Fibroblast of skin of abdomen (primary cell): ENCODE measurements around the gene GBP7.
"Not testable (repeated sequence)": the region's sequence is repeated elsewhere in the genome, so short reads cannot be mapped to it uniquely, and the experiment has no call there.

ENCODE experiments used
- DNase-seq: peaks from one replicate; pipeline ENCODE4 v3.0.0-alpha.2; 2013

GBP7 gene

DNA sequence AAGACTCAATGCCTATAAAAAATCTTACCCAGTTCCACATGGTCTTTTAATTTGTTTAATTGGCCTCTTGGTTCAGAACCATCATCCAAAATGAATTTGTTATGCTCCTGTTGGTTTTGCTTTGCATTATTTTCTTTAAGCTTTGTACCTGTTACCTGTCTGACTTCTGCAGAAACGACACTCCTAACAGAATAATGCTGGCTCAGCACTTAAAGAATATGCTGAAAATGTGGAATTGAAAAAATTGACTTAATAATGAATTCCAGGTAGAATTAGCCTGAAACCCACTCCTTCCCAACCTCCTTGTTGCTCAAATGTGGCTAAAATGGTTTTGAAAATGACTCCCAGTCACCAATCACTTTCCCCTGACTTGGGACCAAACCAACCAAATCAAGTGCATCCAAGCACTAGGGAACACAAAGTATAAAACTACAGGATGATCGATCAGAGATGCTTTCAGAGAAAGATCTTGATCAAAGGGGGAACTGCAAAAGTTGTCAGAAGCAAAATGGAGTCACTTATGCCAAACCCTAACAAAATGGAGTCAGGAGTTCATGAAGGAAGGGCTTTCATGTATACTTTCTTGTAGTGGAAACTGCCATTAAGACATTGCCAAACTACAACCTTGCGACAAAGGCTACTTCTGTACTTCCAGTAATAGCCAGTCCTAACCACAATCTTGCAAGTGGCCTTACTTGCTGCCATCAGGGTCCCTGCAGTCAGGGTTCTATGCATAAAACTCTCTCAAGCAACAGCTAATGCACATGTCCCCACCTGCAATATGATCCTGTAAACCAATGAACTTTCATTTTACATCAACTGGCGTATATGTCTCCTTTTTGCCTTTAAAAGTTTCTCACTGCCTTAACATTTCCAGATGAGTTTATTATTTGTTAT lies 5.4 kb downstream of the GBP7 start:
- no peak for DNase-seq

DNA sequence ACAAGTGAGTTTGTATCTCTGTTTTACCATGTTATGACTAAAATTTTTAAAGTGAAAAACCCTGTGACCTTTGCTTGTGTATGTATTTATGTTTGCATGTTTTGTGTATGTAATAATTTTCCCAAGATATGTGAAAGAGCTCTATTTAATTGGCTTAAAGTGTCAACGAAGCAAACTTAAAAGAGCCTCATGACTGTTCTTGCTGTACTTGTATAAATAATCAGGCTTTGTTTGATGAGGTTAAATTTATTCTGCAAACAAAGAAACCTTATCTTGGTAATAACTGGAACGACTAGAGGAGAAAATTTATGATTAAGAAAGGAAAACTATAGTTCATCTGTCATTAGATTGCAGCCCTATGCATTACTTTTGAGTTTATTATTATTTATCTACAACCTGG lies 6.6 kb downstream of the GBP7 start:
- no peak for DNase-seq

DNA sequence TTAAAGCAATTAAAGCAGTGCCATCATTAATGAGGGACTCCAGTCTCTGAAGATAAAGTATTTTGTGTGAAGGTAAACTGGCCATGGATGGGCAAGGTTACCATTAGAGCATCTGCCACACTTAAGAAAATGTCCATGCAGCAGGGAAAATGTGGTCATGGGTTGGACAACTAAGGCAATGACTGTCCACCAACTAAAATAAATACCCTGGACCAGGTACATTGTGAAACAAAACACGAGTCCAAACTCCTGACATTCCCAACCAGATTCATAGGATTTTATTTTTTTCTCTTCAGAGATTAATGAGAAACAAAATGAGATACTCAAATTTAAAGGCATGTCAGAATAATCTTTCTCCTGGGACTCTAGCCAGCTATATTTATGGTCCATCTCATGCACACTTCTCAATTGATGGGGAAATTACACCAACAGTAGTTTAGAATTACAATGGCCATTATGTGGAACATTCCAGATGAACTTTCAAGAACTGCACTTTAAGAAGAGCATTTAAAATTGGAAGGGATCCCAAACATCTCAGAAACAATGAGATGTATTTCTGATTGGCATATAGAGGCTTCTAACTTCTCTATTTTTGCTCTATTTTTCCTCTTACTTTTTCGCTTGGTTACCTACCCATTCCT lies 8.1 kb downstream of the GBP7 start:
- DNase-seq = no peak

DNA sequence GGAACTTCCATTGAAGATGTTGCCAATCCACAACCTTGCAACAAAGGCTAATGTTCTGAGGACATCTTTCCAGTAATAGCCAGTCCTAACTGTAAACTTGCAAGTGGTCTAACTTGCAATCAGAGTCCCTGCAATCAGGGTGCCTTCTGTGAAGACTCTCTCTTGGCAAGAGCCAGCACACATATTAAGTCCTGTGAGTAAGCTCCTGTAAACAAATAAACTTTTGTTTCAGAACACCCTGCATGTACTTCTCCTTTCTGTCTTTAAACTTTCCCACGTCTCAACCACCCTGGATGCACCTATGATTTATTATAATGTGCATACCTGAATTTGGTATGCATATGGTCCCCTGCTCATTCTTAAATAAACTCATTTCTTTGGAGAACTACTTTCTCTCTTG lies 9.1 kb downstream of the GBP7 start:
- DNase-seq = no peak

DNA sequence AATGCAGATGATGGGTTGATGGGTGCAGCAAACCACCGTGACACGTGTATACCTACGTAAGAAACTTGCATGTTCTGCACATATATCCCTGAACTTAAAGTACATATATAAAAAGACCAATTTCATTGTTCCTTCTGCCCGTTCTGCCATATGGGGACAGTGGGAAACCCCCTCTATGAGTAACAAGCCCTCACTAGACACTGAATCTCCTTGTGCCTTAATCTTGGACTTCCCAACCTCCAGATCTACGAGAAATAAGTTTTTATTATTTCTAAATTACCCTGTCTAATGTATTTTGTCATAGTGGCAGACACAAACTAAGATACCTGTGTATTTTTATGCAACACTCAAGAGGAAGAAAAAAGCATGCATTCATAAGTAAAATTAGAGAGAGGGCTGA lies 10.0 kb downstream of the GBP7 start:
- DNase-seq = no peak

DNA sequence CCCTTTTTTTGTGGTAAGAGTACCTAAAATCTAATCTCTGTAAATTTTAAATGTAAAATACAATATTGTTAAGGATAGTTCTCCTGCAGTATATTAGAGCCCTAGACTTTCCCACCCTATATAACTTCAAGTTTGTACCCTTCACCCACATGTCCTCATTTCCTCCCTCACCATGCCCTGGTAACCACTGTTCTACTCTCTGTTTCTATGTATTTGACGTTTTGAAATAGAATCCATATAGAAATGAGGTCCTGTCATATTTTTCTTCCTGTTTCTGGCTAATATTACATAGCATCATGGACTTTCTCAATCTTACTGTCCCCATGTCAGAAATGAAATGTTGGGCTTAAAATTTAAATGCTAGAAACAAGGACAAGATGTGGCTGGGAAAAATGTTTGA lies 24.8 kb downstream of the GBP7 start:
- DNase-seq = no peak

DNA sequence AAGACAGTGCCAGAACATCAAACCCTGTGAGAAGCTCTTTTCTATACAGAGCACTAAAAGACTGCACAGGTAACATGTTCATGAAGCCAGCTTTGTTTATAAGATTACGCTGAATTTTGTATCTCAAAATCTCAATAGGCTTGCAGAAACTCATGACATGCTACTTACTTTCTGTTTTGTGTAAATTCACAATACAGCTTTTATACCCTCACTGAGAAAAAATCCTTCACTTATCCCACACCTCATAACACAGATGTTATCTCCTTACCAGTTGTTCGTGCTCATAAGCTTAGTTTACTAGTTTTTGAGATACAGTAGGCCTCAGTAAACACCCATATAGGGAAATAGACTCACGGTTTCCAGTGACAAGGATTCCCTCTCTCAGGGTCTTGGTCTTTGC lies 25.8 kb downstream of the GBP7 start:
- DNase-seq = no peak

DNA sequence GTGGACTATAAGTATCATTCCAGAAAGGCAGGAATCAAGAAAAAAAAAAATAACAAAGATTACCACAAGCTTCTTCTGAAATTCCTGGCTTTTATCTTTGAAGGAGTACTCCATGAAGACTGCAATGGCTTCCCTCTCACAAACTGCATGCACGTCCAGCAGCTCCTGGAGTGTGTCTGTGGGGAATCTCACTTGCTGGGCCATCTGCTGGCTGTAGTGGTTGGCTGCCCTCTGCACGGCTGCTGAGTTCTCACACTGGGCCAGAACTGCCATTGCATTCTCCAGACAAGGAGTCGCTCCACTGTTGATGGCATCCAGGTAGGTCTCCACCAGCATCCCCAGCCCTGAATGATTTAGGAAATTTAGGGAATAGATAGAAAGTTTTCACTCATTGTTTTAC lies 26.6 kb downstream of the GBP7 start:
- peak; percentile 26 for DNase-seq

DNA sequence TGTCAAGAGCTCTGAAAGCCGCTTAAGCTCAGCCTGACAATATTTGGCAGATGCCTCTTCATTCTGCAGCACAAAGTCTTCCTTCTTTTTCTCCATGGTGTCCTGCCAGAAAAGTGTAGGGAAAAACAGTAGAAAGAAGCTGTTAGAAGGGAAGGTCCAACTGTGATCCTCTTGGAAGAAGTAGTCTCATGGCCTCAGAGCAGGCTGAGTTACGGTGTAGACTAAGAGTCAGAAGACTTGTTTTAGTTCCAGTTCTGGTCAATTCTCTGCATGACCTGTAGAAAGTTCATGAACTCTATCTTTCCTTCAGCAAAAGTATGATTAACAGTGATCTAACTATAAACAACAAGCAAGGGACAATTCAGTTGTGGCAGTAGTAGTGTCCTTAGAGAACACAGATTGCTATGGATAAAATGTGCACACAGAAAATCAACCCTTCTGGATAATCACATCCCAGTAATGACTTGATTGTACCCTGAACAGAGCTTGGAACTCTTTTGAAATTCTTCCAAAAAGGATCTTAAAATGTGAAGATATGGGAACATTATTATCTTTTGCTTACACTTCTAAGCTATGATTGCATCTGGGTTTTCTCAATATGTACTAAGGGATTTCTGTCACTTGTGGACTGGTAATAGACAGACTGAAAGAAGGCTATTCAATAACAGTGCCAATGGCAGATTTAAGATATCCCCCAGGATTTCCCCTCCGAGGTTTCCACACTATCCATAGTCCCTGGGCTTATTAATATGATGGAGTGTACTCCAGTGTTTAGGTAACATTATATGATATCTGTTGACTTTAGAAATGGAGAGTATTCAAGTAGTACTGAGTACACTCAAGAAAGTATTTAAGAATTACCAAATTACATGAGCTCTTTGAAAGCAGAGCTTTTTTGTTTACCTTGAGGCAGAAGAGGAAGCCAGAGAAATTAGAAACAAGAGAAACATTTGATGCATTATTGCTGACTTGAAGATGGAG lies 27.8 kb downstream of the GBP7 start:
- DNase-seq = no peak

DNA sequence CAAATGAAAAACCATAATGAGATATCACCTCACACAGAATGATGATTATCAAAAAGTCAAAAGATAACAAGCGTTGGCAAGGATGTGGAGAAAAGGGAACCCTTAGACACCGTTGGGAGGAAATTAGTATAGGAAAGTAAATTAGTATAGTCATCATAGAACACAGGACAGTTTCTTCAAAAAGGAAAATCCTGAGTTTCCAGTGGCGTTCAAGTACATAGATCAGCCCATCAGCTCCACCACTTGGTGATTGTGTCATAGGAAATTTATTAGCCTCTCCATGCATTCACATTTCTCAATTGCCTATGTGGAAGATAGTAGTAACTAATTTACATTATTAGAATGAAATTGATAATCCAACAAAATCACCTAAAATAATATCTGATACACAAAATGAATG lies 29.1 kb downstream of the GBP7 start:
- no peak for DNase-seq

DNA sequence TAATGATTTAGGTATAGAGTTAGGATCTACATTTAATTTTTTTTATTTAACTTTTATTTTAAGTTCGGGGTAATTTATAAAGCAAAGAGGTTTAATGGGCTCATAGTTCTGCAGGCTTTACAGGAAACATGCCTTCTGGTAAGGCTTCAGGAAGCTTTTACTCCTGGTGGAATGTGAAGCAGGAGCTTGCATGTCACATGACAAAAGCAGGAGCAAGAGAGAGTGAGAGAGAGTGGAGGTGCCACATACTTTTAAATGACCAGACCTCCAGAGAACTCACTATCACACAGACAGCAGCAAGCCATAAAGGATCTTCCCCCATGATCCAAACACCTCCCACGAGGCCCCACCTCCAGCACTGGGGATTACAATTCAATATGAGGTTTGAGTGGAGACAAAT lies 32.3 kb downstream of the GBP7 start:
- DNase-seq = no peak

DNA sequence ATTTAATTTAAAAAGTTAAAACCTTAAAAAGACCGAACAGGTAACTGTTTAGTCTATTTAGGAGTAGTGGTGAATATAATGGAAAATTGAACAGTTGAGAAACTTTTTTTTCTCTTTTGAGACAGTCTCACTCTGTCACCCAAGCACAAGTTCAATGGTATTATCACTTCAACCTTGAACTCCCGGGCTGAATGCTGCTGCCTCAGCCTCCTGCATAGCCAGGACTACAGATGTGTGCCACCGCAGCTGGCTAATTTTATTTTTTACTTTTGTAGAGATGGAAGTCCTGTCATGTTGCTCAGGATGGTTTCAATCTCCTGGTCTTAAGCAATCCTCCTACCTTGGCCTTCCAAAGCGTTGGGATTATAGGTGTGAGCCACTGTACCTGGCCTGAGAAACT lies 33.6 kb downstream of the GBP7 start:
- no peak for DNase-seq

DNA sequence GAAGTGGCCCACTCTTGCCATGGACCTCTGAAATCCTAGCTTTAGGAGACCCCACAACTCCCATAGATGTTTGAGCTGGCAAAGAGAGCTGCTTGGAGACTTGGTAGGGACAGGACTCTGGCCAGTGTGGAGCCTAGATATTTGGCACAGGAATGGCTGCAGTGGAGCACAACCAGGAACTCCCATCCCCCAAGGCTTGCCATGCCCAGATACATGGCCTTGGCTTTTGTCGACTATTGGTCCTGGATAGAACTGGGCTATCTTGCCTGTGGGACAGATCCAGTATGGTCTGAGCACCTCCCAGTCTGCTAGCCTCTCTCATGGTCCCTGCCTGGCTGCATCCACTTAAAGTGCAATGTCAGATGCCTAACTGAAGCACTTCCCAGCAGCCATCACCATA lies 42.1 kb downstream of the GBP7 start:
- no peak for DNase-seq

DNA sequence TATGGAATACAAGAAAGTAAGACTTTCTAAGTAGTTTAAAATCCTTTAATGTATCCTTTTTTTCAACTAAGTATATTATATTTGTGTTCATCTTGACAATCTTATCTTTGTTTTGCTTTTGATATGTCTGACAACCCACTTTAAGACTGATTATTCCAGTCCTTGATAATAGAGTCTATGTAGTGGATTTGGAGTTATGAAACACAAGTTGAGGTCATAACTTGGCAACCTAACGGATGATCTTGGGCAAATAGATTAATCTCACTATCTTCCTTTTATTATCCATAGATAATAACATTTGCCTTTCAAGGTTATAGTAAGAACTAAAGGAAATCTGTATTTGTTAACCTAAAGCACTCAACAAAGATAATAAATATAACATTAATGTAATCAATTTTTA lies 45.1 kb downstream of the GBP7 start:
- DNase-seq = no peak

DNA sequence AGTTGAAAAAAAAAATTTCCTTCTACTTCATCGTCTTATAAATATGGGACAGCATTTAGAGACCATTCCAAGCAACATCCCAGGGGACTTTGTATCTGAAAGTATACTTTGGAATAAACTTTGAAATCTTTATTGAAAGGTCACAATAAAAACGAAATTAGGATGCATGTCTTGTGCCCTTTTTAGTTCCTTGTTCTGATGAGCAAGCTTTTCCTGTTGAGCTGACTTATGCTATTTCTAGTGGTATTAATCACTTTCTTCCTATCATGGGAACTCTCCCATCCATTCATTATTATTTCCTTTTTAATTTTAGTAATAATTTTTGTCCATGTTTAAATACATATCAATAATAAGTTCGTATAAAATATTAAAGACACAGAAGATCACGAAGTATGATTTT lies 45.9 kb downstream of the GBP7 start:
- no peak for DNase-seq

DNA sequence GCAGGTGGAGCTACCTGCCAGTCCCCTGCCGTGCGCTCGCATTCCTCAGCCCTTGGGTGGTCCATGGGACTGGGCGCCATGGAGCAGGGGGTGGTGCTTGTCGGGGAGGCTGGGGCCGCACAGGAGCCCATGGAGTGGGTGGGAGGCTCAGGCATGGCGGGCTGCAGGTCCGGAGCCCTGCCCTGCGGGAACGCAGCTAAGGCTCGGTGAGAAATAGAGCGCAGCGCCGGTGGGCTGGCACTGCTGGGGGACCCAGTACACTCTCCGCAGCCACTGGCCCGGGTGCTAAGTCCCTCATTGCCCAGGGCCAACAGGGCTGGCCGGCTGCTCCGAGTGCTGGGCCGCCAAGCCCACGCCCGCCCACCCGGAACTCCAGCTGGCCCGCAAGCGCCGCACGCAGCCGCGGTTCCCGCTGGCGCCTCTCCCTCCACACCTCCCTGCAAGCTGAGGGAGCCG lies 47.8 kb downstream of the GBP7 start:
- DNase-seq = not testable (repeated sequence)

DNA sequence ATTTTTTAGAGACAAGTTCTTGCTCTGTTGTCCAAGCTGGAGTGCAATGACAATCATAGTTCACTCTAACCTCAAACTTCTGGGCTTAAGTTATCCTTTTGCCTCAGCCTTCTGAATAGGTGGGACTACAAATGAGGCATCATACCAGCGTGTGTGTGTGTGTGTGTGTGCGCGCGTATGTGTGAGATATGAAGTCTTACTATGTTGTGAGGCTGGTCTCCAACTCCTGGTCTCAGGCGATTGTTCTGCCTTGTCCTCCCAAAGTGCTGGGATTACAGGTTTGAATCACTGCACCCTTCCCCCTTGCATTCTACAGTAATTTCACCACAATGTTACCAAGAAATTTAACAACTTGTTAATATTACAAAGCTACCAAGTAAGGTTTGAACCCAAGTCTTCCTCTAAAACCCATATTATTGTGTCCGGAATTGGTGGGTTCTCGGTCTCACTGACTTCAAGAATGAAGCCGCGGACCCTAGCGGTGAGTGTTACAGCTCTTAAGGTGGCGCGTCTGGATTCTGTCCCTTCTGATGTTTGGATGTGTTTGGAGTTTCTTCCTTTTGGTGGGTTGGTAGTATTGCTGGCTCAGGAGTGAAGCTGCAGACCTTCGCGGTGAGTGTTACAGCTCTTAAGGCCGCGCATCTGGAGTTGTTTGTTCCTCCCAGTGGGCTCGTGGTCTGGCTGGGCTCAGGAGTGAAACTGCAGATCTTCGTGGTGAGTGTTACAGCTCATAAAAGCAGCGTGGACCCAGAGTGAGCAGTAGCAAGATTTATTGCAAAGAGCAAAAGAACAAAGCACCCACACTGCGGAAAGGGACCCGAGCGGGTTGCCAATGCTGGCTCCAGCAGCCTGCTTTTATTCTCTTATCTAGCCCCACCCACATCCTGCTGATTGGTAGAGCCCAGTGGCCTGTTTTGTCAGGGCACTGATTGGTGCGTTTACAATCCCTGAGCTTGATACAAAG lies 48.9 kb downstream of the GBP7 start:
- not testable (repeated sequence) for DNase-seq

DNA sequence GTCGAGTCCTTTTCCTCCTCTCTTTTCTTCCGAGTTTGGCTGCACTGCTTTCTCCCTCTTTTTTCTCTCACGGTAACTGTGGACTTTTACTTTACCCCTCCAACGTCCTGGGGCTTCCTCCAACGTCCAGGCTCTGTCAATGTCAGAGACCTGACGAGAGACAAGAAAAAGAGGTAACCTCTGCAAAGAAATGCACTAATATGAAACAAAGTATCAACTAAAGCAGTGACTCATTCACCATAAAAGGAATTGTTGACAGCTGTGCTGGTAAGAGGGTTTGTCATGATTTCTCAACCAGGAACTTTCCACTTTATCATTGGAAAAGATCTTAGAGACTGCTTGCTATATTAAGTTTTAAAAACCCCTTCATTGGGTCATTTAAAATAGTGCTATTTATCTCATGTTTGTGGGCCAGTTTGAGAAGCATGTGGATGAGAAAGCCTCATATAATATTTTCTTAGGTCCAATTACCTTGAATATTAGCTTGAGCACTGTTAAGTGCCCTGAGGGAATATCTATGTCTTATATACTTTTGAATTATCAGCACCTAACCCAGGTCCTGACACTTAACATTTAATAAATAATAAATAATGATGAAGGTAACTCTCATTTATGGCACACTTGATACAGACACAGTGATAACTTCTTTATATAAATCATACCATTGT lies 49.8 kb downstream of the GBP7 start, which contains the start of gene GBP2:
Gene GBP2, minus strand, starts transcription at position 202 of the 668 bp plus-strand sequence. CDS start 4,148 bp downstream, outside the sequence.
- peak; percentile 74 for DNase-seq

DNA sequence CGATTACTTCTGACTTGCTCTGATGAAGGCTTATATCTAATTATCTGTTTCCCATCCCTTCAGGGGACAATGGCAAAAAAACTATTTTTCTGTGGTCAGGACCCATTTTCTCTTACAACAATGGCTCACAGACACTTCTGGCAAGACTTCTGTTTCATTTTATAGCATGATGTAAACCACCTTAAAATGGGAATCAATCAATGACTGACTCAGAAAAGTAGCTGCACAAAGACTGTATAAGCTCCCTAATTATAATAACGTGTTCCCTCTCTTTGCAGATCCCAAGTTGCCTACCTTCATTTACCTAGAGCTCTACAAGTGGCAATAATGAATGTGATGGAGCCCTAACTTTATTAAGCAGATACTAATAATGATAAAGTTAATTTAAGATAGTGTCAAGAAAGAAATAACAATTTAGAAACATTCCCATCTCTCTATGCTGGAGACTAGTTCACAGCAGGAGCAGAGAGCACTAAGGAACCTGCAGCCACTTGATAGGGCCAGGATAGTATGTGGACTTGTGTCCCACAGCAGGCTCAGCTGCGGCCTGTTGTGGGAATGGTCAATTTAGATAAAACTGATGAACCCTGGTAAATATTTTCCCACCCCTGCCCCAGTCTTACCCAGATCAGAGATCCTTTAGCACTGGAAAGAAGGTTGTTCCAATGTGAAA lies 50.4 kb downstream of the GBP7 start:
- peak; percentile 4 for DNase-seq

DNA sequence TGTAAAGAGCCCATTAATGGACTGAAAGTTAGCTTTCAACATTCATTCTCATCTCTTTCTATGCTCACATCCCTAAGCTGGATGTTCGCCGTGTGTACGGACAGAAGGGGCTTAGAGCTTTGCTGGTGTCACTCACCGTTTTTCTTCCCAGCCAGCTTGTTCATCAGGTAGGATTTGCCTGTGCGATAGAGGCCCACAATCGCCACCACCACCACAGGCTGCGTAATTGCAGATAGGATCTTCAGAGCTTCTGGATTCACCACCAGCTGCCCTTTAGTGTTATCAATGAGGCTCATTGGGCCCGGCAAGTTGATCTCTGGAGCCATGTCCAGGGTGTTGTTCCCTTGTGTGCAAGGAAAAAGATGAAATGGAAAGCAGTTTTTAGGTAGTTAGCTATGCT lies 54.2 kb downstream of the GBP7 start:
- DNase-seq = no peak
